CD8-positive, alpha-beta memory T cell (primary cell): ENCODE measurements around the gene CA6. TPM values are rescaled to one million over a fixed set of nuclear protein-coding genes. Genes with fewer than 3 reads are reported as not detected.
A peak's percentile ranks its signal among the peaks of the same experiment; 100 is the strongest.
"Not testable (repeated sequence)": the region's sequence is repeated elsewhere in the genome, so short reads cannot be mapped to it uniquely, and the experiment has no call there.

Experiments
- CTCF ChIA-PET: fragments of 350-600 bp; sonication (Branson Sonifier 250); formaldehyde crosslinking; loops from one replicate; lab custom pipeline; 2021; ENCODE audit warnings: antibody characterized with exemption; lab: Charles Lee
- POLR2A ChIA-PET: fragments of 350-600 bp; sonication (Branson Sonifier 250); formaldehyde crosslinking; loops from one replicate; lab custom pipeline; 2021; ENCODE audit warnings: antibody characterized with exemption; lab: Charles Lee
- DNase-seq, 5 donors: peaks; one replicate each; pipeline versions ENCODE4 v3.0.0 to v3.0.0-alpha.2; 2020 to 2022; ENCODE audit warnings: mixed read lengths in 1 of 5
- H3K27ac ChIP-seq: one replicate; pipeline ENCODE4 v1.7.0; 2013; ENCODE audit warnings: low read depth, mild to moderate bottlenecking, low read length, moderate library complexity
- H3K27me3 ChIP-seq: 2 replicates; pipeline ENCODE4 v1.7.0; 2013; ENCODE audit warnings: low read length, mild to moderate bottlenecking; ENCODE audit not compliant: insufficient read depth, poor library complexity, severe bottlenecking
- H3K36me3 ChIP-seq: 2 replicates; pipeline ENCODE4 v1.7.0; 2013; ENCODE audit warnings: mild to moderate bottlenecking, low read length, moderate library complexity; ENCODE audit not compliant: insufficient read depth
- H3K4me1 ChIP-seq: 2 replicates; pipeline ENCODE4 v1.7.0; 2013; ENCODE audit warnings: mild to moderate bottlenecking, low read length, moderate library complexity; ENCODE audit not compliant: insufficient read depth
- H3K4me3 ChIP-seq: 2 replicates; pipeline ENCODE4 v1.7.0; 2013; ENCODE audit warnings: mild to moderate bottlenecking, low read length
- H3K9me3 ChIP-seq: 2 replicates; pipeline ENCODE4 v1.7.0; 2013; ENCODE audit warnings: mild to moderate bottlenecking, low read length
- H3K27ac Mint-ChIP-seq, 8 donors: one replicate each; pipeline ENCODE4 v1.8.0; 2020 to 2021; ENCODE audit warnings: mixed read lengths in 8 of 8, mild to moderate bottlenecking in 6 of 8, inconsistent platforms in 3 of 8, moderate library complexity in 3 of 8
- H3K27me3 Mint-ChIP-seq, 2 donors: one replicate each; pipeline ENCODE4 v1.8.0; 2020 to 2021; ENCODE audit warnings: mixed read lengths in 2 of 2, mild to moderate bottlenecking in 1 of 2, moderate library complexity in 1 of 2
- H3K36me3 Mint-ChIP-seq, 3 donors: one replicate each; pipeline ENCODE4 v1.8.0; 2020 to 2021; ENCODE audit warnings: mixed read lengths in 3 of 3, inconsistent platforms in 1 of 3, mild to moderate bottlenecking in 1 of 3
- H3K4me1 Mint-ChIP-seq, 3 donors: one replicate each; pipeline ENCODE4 v1.8.0; 2020 to 2021; ENCODE audit warnings: mixed read lengths in 3 of 3, inconsistent platforms in 1 of 3, mild to moderate bottlenecking in 1 of 3
- H3K4me3 Mint-ChIP-seq, 7 donors: one replicate each; pipeline ENCODE4 v1.8.0; 2020 to 2021; ENCODE audit warnings: mixed read lengths in 7 of 7, mild to moderate bottlenecking in 6 of 7, moderate library complexity in 4 of 7, inconsistent platforms in 2 of 7
- H3K9me3 Mint-ChIP-seq, 5 donors: one replicate each; pipeline ENCODE4 v1.8.0; 2020 to 2022; ENCODE audit warnings: mixed read lengths in 5 of 5, mild to moderate bottlenecking in 3 of 5, moderate library complexity in 2 of 5, inconsistent platforms in 1 of 5
- polyA plus RNA-seq: library from polyadenylated mRNA; unstranded; fragments of 300-500 nt; fragmentation: Illumina TruSeq; gene quantifications from one replicate; pipeline ENCODE4 v1.2.3, GENCODE V29; 2021
- total RNA-seq, 2 experiments: library from RNA; stranded (reverse); gene quantifications; one replicate each; pipeline ENCODE4 v1.2.3, GENCODE V29; 2021

The CA6 gene
- 1 to 10 TPM; 1.2 to 1.4 TPM for total RNA-seq
- 3.7 TPM for polyA plus RNA-seq

DNA sequence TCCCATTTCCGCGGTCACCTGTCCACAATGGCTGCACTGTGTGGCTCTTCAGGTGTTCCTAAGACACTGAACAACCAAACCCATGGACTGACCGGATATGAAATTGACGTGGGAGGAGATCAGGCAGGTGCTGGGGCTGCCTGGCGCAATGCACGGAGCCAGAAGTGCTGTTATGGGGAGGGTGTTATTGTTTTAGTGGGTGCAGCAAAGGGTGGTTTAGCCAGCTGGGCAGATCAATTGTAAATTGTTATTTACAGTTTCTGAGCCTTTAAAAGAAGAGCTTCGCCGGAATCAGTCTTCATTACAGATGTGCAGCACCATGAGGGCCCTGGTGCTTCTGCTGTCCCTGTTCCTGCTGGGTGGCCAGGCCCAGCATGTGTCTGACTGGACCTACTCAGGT lies at the start of gene CA6:
TSS of gene CA6 (plus strand) at position 301 of the 400 bp plus-strand sequence. CDS start at position 320, 19 bp downstream.
- H3K4me1 ChIP-seq = peaks cover 60% of the 10 kb centered on the region
- H3K9me3 ChIP-seq = no peaks in the 10 kb centered on the region
- peaks cover 0 to 2% of the 10 kb centered on the region in 2 donors for H3K27me3 Mint-ChIP-seq
- H3K4me3 ChIP-seq = no peak within 1 kb of the TSS
- H3K9me3 Mint-ChIP-seq = no peaks in the 10 kb centered on the region
- H3K4me3 Mint-ChIP-seq = peak within 1 kb of the TSS in 6 of 7 donors; percentile 20 to 48 (median 36)
- peak within 1 kb of the TSS in 6 of 8 donors; percentile 57 to 95 (median 82) for H3K27ac Mint-ChIP-seq
- ChIA-PET POLR2A (no interaction called here), CTCF (interaction anchor here (1.2 to 2.1 kb wide), 2 partner anchors 18 to 42 kb away, joined by 5 read pairs; no protein-coding TSS in a partner anchor)
- no peaks in the 10 kb centered on the region for H3K36me3 ChIP-seq
- no peaks in the 10 kb centered on the region for H3K27me3 ChIP-seq
- DNase-seq = no peak
- no peak within 1 kb of the TSS for H3K27ac ChIP-seq
- peaks cover 33 to 73% (median 45%) of the 10 kb centered on the region in 3 donors for H3K4me1 Mint-ChIP-seq
- H3K36me3 Mint-ChIP-seq = peaks cover 0 to 2% (median 0%) of the 10 kb centered on the region in 3 donors

DNA sequence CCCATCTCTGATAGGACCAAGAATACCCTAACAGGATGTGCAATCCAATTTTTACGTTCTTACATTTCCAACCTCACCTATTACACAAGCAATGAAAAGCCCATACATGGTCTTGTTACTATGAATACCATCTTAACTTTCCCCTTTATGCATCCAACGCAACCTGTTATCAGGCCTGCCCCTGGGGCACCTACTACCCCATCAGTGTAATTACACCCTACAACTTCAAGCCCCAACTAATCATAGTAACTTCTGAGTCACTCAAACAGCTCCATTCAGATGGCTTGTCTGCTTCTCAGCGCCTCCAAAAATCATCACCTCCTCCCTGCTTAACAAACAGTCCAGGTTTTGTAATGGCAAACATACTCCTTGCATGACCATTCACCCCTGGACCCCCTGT lies 48.9 kb upstream of the CA6 start:
- H3K4me3 ChIP-seq, DNase-seq, H3K36me3 ChIP-seq, H3K27me3 Mint-ChIP-seq, H3K36me3 Mint-ChIP-seq, POLR2A ChIA-PET, H3K9me3 Mint-ChIP-seq, H3K27ac Mint-ChIP-seq, H3K4me3 Mint-ChIP-seq, H3K9me3 ChIP-seq, H3K27ac ChIP-seq, H3K27me3 ChIP-seq: not testable (repeated sequence)
- CTCF ChIA-PET = interaction anchor here (1.8 kb wide), 1 partner anchor 108 kb away, joined by 4 read pairs; no protein-coding TSS in a partner anchor
- peaks cover 21% of the 10 kb centered on the region for H3K4me1 ChIP-seq
- H3K4me1 Mint-ChIP-seq = peaks cover 14 to 25% (median 17%) of the 10 kb centered on the region in 3 donors

DNA sequence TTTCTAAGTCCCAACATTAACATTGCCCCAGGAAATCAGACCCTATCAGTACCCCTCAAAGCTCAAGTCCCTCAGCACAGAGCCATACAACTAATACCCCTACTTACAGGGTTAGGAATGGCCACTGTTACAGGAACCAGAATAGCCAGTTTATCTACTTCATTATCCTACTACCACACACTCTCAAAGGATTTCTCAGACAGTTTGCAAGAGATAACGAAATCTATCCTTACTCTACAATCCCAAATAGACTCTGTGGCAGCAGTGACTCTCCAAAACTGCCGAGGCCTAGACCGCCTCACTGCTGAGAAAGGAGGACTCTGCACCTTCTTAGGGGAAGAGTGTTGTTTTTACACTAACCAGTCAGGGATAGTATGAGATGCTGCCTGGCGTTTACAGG lies 48.2 kb upstream of the CA6 start:
- POLR2A ChIA-PET, H3K27ac Mint-ChIP-seq, H3K27me3 Mint-ChIP-seq, H3K4me3 ChIP-seq, H3K9me3 Mint-ChIP-seq, H3K4me3 Mint-ChIP-seq, H3K36me3 Mint-ChIP-seq, H3K27ac ChIP-seq, DNase-seq, H3K36me3 ChIP-seq, H3K9me3 ChIP-seq, H3K27me3 ChIP-seq: not testable (repeated sequence)
- CTCF ChIA-PET = interaction anchor here (1.8 kb wide), 1 partner anchor 107 kb away, joined by 4 read pairs; no protein-coding TSS in a partner anchor
- peaks cover 21% of the 10 kb centered on the region for H3K4me1 ChIP-seq
- peaks cover 14 to 25% (median 17%) of the 10 kb centered on the region in 3 donors for H3K4me1 Mint-ChIP-seq

DNA sequence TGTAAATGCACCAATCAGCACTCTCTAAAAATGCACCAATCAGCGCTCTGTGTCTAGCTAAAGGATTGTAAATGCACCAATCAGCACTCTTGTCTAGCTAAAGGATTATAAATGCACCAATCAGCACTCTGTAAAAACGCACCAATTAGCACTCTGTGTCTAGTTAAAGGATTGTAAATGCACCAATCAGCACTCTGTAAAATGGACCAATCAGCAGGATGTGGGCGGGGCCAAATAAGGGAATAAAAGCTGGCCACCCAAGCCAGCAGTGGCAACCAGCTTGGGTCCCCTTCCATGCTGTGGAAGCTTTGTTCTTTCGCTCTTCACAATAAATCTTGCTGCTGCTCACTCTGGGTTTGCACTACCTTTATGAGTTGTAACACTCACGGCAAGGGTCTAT lies 47.2 kb upstream of the CA6 start:
- DNase-seq, H3K27ac ChIP-seq, H3K36me3 Mint-ChIP-seq, H3K27me3 ChIP-seq, H3K27me3 Mint-ChIP-seq, H3K9me3 Mint-ChIP-seq, H3K36me3 ChIP-seq, H3K9me3 ChIP-seq, H3K4me3 ChIP-seq: not testable (repeated sequence)
- ChIA-PET CTCF (interaction anchor here (1.8 kb wide), 1 partner anchor 107 kb away, joined by 5 read pairs; no protein-coding TSS in a partner anchor), POLR2A (interaction anchor here (1.3 kb wide), 1 partner anchor 20 kb away, joined by 7 read pairs; the partner anchor contains the start of gene ENO1)
- Mint-ChIP-seq H3K4me1 (peaks cover 14 to 25% (median 17%) of the 10 kb centered on the region in 3 donors), H3K4me3 (peak overlapping the region in 1 of 7 donors; percentile 47), H3K27ac (peak overlapping the region in 3 of 8 donors; percentile 34 to 56 (median 43))
- peaks cover 21% of the 10 kb centered on the region for H3K4me1 ChIP-seq

DNA sequence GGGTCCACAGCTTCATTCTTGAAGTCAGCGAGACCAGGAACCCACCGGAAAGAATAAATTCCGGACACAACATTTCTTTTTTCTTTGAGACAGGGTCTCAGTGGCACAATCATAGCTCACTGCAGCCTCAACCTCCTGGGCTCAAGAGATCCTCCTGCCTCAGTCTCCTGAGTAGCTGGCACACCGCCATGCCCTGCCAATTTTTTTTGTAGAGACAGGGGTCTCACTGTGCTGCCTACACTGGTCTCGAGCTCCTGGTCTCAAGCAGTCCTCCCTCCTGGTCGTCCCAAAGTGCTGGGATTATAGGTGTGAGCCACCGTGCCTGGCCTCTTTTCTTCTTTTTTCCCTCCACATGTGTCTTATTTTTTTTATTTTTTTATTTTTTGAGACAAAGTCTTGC lies 46.6 kb upstream of the CA6 start:
- H3K27me3 Mint-ChIP-seq = no peaks in the 10 kb centered on the region
- ChIA-PET CTCF (interaction anchor here (1.8 kb wide), 1 partner anchor 106 kb away, joined by 5 read pairs; no protein-coding TSS in a partner anchor), POLR2A (interaction anchor here (1.3 kb wide), 1 partner anchor 21 kb away, joined by 7 read pairs; the partner anchor contains the start of gene ENO1)
- peaks cover 14 to 25% (median 17%) of the 10 kb centered on the region in 3 donors for H3K4me1 Mint-ChIP-seq
- Histone ChIP-seq H3K4me1 (peaks cover 21% of the 10 kb centered on the region), H3K36me3 (no peaks in the 10 kb centered on the region), H3K4me3 (no peak overlapping the region), H3K9me3 (no peaks in the 10 kb centered on the region), H3K27ac (peak overlapping the region; percentile 27), H3K27me3 (no peaks in the 10 kb centered on the region)
- no peaks in the 10 kb centered on the region for H3K9me3 Mint-ChIP-seq
- H3K27ac Mint-ChIP-seq = peak overlapping the region in 4 of 8 donors; percentile 34 to 97 (median 63)
- H3K36me3 Mint-ChIP-seq = no peaks in the 10 kb centered on the region
- no peak overlapping the region for H3K4me3 Mint-ChIP-seq
- no peak for DNase-seq

DNA sequence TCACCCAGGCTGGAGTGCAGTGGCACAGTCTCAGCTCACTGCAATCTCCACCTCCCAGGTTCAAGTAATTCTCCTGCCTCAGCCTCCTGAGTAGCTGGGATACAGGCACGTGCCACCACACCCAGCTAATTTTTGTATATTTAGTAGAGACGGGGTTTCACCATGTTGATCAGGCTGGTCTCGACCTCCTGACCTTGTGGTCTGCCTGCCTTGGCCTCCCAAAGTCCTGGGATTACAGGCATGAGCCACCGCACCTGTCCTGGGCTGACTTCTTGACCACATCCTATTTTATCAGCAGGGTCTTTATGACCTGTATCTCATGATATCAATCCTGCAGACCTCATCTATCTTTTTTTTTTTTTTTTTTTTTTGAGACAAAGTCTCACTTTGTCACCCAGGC lies 45.0 kb upstream of the CA6 start:
- H3K4me1 Mint-ChIP-seq = peaks cover 14 to 27% (median 19%) of the 10 kb centered on the region in 3 donors
- POLR2A ChIA-PET = interaction anchor here (0.6 to 0.7 kb wide), 2 partner anchors 24 to 67 kb away, joined by 7 to 9 read pairs; no protein-coding TSS in a partner anchor
- CTCF ChIA-PET, H3K27me3 ChIP-seq, H3K36me3 Mint-ChIP-seq, H3K9me3 ChIP-seq, H3K36me3 ChIP-seq, DNase-seq, H3K9me3 Mint-ChIP-seq, H3K4me3 ChIP-seq, H3K27ac ChIP-seq, H3K27me3 Mint-ChIP-seq: not testable (repeated sequence)
- peak overlapping the region in 1 of 8 donors; percentile 68 for H3K27ac Mint-ChIP-seq
- H3K4me3 Mint-ChIP-seq = peak overlapping the region in 1 of 7 donors; percentile 15
- H3K4me1 ChIP-seq = peaks cover 21% of the 10 kb centered on the region

DNA sequence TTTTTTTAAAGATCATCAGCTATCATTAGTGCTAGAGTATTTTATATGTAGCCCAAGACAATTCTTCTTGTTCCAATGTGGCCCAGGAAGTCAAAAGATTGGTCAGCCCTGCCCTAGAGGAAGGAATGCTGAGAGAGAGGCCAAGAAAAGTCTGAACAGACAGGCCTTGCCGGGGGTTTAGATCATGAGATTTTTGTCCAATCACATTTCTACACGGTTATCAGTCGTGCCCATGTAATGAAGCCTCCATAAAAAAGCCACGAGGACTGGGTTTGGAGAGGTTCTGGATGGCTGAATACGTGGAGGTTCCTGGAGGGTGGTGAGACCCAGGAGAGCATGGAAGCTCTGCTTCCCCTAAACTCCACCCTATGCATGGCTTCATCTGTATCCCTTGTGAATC lies 42.9 kb upstream of the CA6 start:
- Mint-ChIP-seq H3K4me3 (no peak overlapping the region), H3K27ac (peak overlapping the region in 5 of 8 donors; percentile 38 to 90 (median 48)), H3K9me3 (no peaks in the 10 kb centered on the region), H3K27me3 (no peaks in the 10 kb centered on the region), H3K4me1 (peaks cover 14 to 30% (median 22%) of the 10 kb centered on the region in 3 donors), H3K36me3 (no peaks in the 10 kb centered on the region)
- Histone ChIP-seq H3K9me3 (no peaks in the 10 kb centered on the region), H3K36me3 (no peaks in the 10 kb centered on the region), H3K27me3 (no peaks in the 10 kb centered on the region), H3K4me1 (peaks cover 21% of the 10 kb centered on the region), H3K4me3 (no peak overlapping the region), H3K27ac (no peak overlapping the region)
- ChIA-PET CTCF (no interaction called here), POLR2A (no interaction called here)
- no peak for DNase-seq

DNA sequence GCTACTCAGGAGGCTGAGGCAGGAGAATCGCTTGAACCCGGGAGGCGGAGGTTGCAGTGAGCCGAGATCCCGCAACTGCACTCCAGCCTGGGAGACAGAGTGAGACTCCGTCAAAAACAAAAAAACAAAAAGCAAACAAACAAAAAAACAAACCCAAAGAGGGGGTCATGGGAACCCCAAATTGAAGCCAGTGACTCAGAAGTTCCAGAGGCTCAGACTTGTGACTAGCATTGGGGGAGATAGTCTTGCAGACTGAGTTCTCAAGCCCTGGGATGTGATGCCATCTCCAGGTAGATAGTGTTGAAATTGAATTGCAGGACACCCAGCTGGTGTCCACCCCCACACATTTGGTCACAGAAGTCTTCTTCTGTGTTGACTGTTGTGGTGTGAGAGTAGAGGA lies 42.3 kb upstream of the CA6 start:
- POLR2A ChIA-PET = no interaction called here
- Histone ChIP-seq H3K4me3 (no peak overlapping the region), H3K4me1 (peaks cover 21% of the 10 kb centered on the region), H3K27me3 (no peaks in the 10 kb centered on the region), H3K36me3 (no peaks in the 10 kb centered on the region), H3K9me3 (no peaks in the 10 kb centered on the region), H3K27ac (no peak overlapping the region)
- Mint-ChIP-seq H3K27me3 (no peaks in the 10 kb centered on the region), H3K27ac (peak overlapping the region in 2 of 8 donors; percentile 11 to 58), H3K9me3 (no peaks in the 10 kb centered on the region), H3K4me3 (no peak overlapping the region), H3K36me3 (no peaks in the 10 kb centered on the region), H3K4me1 (peaks cover 14 to 30% (median 24%) of the 10 kb centered on the region in 3 donors)
- DNase-seq = no peak
- CTCF ChIA-PET = no interaction called here
